HG02588 (cell line): ENCODE results near the gene CCN6.
A peak's percentile ranks its signal among the peaks of the same experiment; 100 is the strongest.
"Not testable (repeated sequence)": the region's sequence is repeated elsewhere in the genome, so short reads cannot be mapped to it uniquely, and the experiment has no call there.

ENCODE experiments used
- ATAC-seq: cut with Tn5 transposase; IDR thresholded peaks from one replicate; pipeline ENCODE4 v1.9.1; 2021; ENCODE audit warnings: mild to moderate bottlenecking, moderate library complexity; ENCODE audit not compliant: unreplicated experiment

CCN6 gene

DNA sequence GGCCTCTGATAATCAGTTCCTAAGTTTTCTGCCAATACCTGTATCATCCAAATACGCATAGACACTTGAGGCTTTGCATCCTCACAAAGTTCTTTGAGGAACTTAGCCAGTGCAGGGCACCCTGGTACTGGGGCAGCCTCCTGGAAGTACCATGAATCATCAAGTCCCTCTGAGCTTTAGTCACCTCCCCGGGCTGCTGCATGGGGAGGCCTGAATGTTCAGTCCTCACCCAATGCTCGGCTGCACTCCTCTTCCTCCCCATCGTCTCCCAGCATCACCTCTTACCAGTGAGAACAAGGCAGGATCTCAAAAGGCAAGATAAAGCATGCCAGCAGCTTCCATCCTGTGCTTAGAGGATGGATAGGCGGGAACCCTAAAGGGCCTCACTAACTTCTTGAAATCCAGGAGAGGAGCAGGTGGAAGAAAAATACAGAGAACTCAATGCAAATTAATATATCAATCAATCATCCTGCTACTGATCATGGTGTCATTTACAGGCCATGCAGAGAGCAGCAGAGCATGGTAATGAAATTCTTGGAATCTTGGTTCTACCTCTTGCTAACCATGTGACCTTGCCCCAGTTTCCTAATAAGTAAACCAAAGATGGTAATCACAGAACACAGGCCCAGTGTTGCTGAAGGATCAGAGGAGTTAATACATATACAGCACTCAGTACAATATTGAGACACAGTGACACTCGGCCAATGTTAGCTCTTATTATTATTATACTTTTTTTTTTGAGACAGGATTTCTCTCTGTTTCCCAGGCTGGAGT lies 4.7 kb upstream of the CCN6 start:
- ATAC-seq = no peak

- no peak for ATAC-seq
These were observed 3.9 kb upstream of the CCN6 start for GRCh38 chr6:112049996-112050395.

GRCh38 chr6:112050429-112050828 lies 3.5 kb upstream of the CCN6 start:
- no peak for ATAC-seq

DNA sequence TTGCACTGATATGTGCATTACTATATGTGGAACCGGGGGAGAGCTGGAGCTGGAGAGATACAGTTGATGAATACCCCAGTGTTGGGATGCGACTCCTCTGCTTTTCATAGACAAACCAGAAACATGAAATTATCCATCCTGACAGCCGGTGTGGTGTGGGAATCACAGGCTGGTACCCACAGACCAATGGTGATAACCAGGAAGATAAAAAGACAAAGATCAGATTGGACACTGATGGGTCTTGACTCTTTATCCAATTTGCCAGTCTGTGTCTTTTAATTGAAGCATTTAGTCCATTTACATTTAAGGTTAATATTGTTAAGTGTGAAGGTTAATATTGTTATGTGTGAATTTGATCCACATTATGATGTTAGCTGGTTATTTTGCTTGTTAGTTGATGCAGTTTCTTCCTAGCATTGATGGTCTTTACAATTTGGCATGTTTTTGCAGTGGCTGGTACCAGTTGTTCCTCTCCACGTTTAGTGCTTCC lies 2.6 kb upstream of the CCN6 start:
- not testable (repeated sequence) for ATAC-seq

GRCh38 chr6:112054555-112055190 lies 769 bp downstream of the CCN6 start:
- ATAC-seq = no peak

GRCh38 chr6:112058243-112059032 lies 4.5 kb downstream of the CCN6 start:
- no peak for ATAC-seq

DNA sequence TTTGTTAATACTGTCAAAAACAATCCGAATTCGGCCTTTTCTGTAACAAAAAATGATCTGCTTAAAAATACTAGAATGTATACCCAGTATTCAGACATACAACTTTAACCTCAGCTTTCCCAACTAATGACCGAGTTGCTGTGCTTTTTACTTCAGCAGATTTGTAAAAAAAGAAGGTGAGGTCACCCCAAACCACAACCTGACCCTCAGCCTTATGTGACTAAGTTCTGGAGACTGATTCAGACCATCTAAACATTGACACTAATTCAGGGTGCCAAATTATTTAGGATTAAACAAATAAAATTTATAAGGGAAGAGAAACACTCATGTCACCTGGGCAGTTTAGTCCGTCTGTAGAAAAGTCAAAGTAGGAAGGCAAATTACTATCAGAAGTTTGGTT lies 7.7 kb downstream of the CCN6 start:
- no peak for ATAC-seq

DNA sequence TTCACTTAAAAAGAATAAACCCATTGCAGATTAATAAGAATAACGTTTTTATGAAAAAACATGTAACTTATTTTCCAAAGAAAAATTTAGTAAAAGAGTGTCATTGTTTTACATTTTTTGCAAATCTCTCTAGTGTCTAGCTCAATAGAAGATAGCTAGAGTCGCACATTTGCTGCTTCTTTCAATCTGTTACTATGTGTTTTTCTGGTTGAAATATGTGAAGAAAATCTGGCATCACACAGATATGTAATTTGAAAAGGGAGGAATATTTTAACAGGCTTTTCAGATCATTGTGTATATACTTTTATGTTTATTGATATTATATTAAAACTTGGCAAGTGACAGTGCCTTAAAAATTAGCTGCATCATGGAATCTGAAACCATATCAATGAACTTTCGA lies 9.1 kb downstream of the CCN6 start:
- ATAC-seq = no peak

DNA sequence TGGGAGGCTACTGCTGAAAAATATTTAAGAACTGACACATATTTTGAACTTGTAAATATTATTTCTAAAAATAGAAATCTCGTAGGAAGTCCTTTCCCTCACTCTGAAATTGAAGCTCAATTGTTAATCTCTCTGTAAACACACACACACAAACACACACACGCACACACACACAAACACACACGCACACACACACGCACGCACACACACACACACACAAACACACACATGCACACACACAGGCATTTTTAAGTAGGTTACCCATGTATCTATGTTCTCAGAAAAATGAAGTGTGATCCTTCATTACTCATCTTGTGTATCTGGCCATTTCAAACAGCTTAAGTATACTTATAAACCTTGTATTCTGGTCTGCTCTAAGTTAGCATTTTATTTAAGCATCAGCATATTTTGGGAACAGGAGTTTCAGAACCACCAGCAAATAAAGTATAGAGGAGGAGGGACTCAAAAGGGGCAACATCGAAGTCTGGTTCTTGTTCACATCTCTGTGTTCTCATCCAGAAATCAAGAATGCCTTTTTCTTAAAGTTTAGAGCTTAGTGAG lies 11.6 kb downstream of the CCN6 start:
- no peak for ATAC-seq

DNA sequence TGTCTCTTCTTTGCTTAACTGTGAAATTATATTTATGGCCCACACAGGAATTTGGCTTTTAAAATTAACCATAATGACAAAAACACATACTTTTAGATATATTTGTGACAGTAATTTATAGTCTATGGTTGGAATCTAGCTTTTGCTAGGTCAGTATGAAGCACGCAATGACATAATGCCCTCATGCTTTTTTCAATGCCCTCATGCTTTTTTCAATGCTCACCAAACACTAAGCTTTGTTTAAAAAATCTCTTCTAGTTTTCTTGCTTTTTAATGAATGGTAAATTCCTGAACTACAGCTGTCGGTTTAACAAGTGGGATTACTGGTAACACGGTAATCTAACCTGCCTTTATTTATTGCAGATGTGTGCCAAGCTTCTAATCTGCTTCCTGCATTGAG lies 12.7 kb downstream of the CCN6 start:
- ATAC-seq = no peak

GRCh38 chr6:112081569-112081968 lies 27.7 kb downstream of the CCN6 start:
- ATAC-seq = no peak

DNA sequence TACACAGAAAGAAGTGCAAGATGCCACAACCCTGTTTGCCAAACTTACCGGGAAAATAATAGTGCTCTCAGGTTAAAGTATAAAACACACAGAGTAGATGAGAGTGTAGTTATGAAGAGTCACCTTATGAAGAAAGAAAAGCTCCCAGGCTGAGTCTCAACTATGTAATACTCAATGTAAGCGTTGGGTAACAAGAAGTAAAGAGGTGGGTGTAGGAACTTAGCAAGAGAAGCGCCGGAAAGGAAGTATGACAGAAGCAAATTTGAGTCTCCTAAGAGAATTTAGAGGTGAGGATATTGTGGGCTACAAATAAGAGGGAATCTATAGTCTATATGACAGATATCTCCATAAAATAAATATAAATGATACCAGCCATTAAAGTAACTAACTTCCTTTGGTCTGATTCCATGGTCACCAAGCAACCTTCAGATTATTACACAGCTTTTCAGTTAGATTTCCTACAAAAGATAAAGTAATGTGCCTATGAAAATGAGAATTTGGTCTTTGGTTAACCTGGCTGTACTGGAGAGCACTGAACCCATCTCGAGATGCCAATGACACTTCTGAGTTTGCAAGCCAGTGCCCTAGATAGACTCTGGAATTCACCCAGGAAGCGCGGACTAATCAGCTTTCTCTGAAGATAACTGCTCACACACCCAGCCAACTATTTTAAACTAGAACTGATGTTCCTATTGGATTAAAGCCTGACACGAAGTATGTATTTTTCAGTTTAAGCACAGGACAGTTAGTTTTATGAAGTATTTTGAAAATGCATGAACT lies 31.6 kb downstream of the CCN6 start:
- no peak for ATAC-seq

- peak; percentile 10 for ATAC-seq
These were observed 32.8 kb downstream of the CCN6 start for GRCh38 chr6:112086744-112087135.

- peak; percentile 98 for ATAC-seq
These were observed 33.4 kb downstream of the CCN6 start, which contains the start of the genes FAM229B and TUBE1 for GRCh38 chr6:112087136-112087911. TSS of gene FAM229B (plus strand) at chr6:112087591. CDS start at chr6:112099284, 11,693 bp downstream. TSS of gene TUBE1 (minus strand) at chr6:112087482. CDS start at chr6:112087434, 48 bp downstream.

- no peak for ATAC-seq
These were observed 34.0 kb downstream of the CCN6 start for GRCh38 chr6:112087916-112088315.

- ATAC-seq = no peak
These were observed 43.0 kb downstream of the CCN6 start for GRCh38 chr6:112096901-112097300.

DNA sequence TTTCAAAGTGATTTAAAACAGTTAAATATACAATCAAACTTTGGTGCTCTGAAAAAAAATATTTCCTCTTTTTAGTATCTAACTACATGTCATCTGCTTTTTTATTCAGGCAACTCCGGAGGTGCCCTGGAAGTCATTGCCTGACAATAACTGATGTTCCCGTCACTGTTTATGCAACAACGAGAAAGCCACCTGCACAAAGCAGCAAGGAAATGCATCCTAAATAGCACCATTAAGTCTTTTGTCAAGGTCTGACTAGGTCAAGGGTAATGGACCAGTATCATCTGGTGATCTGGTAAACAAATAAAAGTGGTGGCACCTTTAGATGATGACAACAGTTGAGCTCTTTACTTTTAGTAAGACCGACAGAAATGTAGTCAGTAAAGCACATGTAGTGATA lies 46.7 kb downstream of the CCN6 start:
- ATAC-seq = no peak

DNA sequence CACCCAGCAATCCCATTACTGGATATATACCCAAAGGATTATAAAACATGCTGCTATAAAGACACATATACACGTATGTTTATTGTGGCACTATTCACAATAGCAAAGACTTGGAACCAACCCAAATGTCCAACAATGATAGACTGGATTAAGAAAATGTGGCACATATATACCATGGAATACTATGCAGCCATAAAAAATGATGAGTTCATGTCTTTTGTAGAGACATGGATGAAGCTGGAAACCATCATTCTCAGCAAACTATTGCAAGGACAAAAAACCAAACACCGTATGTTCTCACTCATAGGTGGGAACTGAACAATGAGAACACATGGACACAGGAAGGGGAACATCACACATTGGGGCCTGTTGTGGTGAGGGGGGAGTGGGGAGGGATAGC lies 52.1 kb downstream of the CCN6 start:
- ATAC-seq = not testable (repeated sequence)

DNA sequence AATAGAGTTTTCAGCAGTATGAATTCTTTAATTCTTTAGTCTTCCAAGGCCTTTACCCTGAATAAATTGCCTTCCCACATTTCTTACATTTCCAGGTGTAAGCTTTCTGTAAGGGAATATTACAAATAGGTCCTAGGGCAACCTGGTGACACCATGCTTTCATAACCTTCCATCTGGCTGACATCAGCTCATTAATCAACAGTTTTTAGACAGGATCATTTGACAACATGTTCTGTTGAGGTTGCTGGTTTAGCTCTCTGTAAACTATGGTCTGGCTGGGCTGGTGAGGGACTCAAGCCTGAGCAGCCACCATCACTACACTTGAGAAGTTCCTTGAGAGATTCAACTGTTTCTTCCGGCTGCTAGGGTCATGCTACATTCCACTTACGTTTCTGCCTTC lies 52.7 kb downstream of the CCN6 start:
- ATAC-seq = no peak

DNA sequence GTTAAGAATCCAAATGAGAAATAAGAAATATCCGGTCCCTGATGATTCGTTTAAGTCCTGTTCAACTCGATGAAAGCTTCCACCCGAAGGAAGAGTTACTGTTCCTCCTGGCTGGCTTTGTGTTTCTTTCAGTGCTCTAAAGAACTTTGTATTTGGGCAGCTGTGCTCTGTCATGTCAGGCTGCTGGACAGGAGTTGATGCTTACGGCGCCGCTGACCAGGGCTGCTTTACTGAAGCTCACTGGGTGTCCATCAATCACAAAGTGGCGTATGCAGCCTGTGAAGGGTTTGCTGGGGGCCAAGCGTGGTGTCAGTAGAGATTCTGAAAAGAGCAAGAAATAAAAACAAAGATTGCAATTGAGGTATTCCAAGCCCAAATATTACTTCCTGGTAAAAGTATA lies 55.4 kb downstream of the CCN6 start:
- ATAC-seq = no peak
